HepG2 (cell line): ENCODE data around the gene ADIPOR1. TPM values are rescaled to one million over a fixed set of nuclear protein-coding genes. Genes with fewer than 3 reads are reported as not detected.

Experiments used
- FUBP1 ChIP-seq: sonication (generic); formaldehyde crosslinking; IDR thresholded peaks from 2 replicates; pipeline ENCODE4 v1.5.1; 2020; ENCODE audit warnings: missing genetic modification reagents, mild to moderate bottlenecking, borderline replicate concordance
- GMEB2 ChIP-seq: IDR thresholded peaks from 2 replicates; pipeline ENCODE4 v1.6.1; 2016; ENCODE audit warnings: missing biosample characterization, missing genetic modification reagents, low read depth
- PRPF4 ChIP-seq: fragments of 200-400 bp; formaldehyde crosslinking; IDR thresholded peaks from 2 replicates; pipeline ENCODE4 v1.6.1; 2016; ENCODE audit warnings: low read length, low read depth; ENCODE audit not compliant: poor library complexity, severe bottlenecking
- SIX4 ChIP-seq: sonication (generic); formaldehyde crosslinking; IDR thresholded peaks from 2 replicates; pipeline ENCODE4 v1.4.0; 2020; ENCODE audit warnings: missing genetic modification reagents
- ZMYM4 ChIP-seq: sonication (generic); formaldehyde crosslinking; IDR thresholded peaks from 2 replicates; pipeline ENCODE4 v1.8.1; 2023; ENCODE audit warnings: mild to moderate bottlenecking, missing genetic modification reagents
- ZNF138 ChIP-seq: sonication (generic); formaldehyde crosslinking; IDR thresholded peaks from 2 replicates; pipeline ENCODE4 v1.5.0; 2020; ENCODE audit warnings: mild to moderate bottlenecking, low read depth, missing genetic modification reagents
- ZNF333 ChIP-seq: sonication (generic); formaldehyde crosslinking; IDR thresholded peaks from 2 replicates; pipeline ENCODE4 v1.4.0; 2020; ENCODE audit warnings: mild to moderate bottlenecking, missing genetic modification reagents, borderline replicate concordance
- ZNF577 ChIP-seq: sonication (generic); formaldehyde crosslinking; IDR thresholded peaks from 2 replicates; pipeline ENCODE4 v1.4.0; 2020; ENCODE audit warnings: mild to moderate bottlenecking, low read depth, missing genetic modification reagents, borderline replicate concordance
- ZNF670 ChIP-seq: sonication (generic); formaldehyde crosslinking; IDR thresholded peaks from 2 replicates; pipeline ENCODE4 v1.8.0; 2022; ENCODE audit warnings: mild to moderate bottlenecking, missing genetic modification reagents, borderline replicate concordance
- polyA plus RNA-seq, 8 experiments: library from polyadenylated mRNA; depleted of rRNA in 3 of 8; stranded (reverse) in 7 of 8; unstranded in 1 of 8; fragments of >200 nt; fragmentation: Illumina TruSeq in 4 of 8; extraction: Trizol in 4 of 8; gene quantifications; 2 replicates each; pipeline versions ENCODE4 v1.2.1 to v1.2.3, GENCODE V29; 2011 to 2016; ENCODE audit warnings: low read depth in 4 of 8, missing spikeins in 1 of 8, mixed read lengths in 1 of 8; ENCODE audit not compliant: insufficient read depth in 1 of 8
- total RNA-seq, 5 experiments: library from RNA; depleted of rRNA; stranded (reverse); fragments of >200 nt; fragmentation: Illumina TruSeq; extraction: Trizol; gene quantifications; 2 replicates each; pipeline ENCODE4 v1.2.3, GENCODE V29; 2016; ENCODE audit warnings: low read depth in 1 of 5

Gene ADIPOR1
- total and polyA plus RNA-seq, 2 of the 13 experiments (the other 11 are each of a cell fraction or from before 2014, with no cell fraction given) = 60.0 to 141 TPM

GRCh38 chr1:202956969-202957368, 1.1 kb downstream of the ADIPOR1 start (continued):
- TF ChIP-seq FUBP1 (CRISPR knock-in tag) = no peak
- TF ChIP-seq ZMYM4 (CRISPR knock-in tag) = no peak
- TF ChIP-seq ZNF577 (CRISPR knock-in tag) = no peak
- no peak for TF ChIP-seq ZNF138 (CRISPR knock-in tag)
- no peak for TF ChIP-seq GMEB2 (CRISPR knock-in tag)
- no peak for TF ChIP-seq SIX4
- no peak for TF ChIP-seq PRPF4
- no peak for TF ChIP-seq ZNF333 (CRISPR knock-in tag)
- TF ChIP-seq ZNF670 (CRISPR knock-in tag) = no peak
